Measurements from ENCODE around the gene EXOC4. TPM values are rescaled to one million over a fixed set of nuclear protein-coding genes. Genes with fewer than 3 reads are reported as not detected.
A peak's percentile ranks its signal among the peaks of the same experiment; 100 is the strongest.

EXOC4 gene
- total RNA-seq, 1 experiment from 2014 or later: 75.8 TPM

DNA sequence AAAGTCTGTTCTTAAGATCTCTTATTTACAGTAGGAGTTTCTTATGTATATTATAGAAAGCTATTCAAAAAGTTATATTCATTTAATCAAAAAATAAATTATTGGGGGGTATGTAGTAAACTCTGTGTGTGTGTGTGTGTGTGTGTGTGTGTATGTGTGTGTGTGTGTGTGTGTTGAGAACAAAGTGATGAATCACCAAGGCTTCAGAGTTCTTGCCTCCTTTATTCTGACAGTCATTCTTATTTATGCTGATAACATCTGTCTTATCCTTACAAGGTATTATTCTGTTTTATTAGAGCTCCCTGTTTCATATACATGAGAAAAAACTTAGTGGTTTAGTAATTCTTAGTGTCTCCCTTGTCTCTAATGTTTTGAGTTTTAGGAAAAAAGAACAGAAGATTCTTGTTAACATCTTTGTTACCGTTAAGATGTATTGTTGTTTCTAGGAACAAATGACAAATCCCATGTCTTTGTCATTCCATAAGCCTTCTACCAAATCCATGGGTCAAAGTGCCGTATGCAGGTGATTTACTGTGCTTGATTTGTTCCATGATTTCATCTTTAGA is 424.0 kb downstream of the EXOC4 start:
- no peak overlapping the region for H2BK15ac ChIP-seq (ENCODE audit: low read depth, low read length)
- no peaks in the 10 kb centered on the region for H3K23me2 ChIP-seq (ENCODE audit: insufficient read length, low read depth, low read length, poor library complexity, severe bottlenecking)
- no peak overlapping the region for H2AFZ ChIP-seq (ENCODE audit: low read length)
- H3T11ph ChIP-seq (ENCODE audit: low read length): no peak overlapping the region
- H4K8ac ChIP-seq (replicated peaks; ENCODE audit: insufficient read length, low read depth, low read length): no peak overlapping the region
- H4K20me1 ChIP-seq (ENCODE audit: control insufficient read depth, insufficient read depth, insufficient read length): no peaks in the 10 kb centered on the region
- H3K27ac ChIP-seq (ENCODE audit: insufficient read length, low read depth, low read length): no peak overlapping the region
- DNase-seq: no peak
- Mint-ChIP-seq H3K27me3 (ENCODE audit: low read depth) (no peaks in the 10 kb centered on the region), H3K4me1 (peaks cover 15 to 23% of the 10 kb centered on the region in 2 experiments), H3K4me3 (no peak overlapping the region), H3K36me3 (ENCODE audit: insufficient read depth in 1 of 3, low read depth in 3 of 3) (no peaks in the 10 kb centered on the region), H3K9me3 (no peaks in the 10 kb centered on the region), H3K27ac (peak overlapping the region in 1 of 3 experiments; percentile 10; a peak in 1 of 7 replicates)
- H3K79me1 ChIP-seq (ENCODE audit: insufficient read depth, low read depth, low read length, poor library complexity, severe bottlenecking): no peaks in the 10 kb centered on the region
- TF ChIP-seq, protein P1, sequence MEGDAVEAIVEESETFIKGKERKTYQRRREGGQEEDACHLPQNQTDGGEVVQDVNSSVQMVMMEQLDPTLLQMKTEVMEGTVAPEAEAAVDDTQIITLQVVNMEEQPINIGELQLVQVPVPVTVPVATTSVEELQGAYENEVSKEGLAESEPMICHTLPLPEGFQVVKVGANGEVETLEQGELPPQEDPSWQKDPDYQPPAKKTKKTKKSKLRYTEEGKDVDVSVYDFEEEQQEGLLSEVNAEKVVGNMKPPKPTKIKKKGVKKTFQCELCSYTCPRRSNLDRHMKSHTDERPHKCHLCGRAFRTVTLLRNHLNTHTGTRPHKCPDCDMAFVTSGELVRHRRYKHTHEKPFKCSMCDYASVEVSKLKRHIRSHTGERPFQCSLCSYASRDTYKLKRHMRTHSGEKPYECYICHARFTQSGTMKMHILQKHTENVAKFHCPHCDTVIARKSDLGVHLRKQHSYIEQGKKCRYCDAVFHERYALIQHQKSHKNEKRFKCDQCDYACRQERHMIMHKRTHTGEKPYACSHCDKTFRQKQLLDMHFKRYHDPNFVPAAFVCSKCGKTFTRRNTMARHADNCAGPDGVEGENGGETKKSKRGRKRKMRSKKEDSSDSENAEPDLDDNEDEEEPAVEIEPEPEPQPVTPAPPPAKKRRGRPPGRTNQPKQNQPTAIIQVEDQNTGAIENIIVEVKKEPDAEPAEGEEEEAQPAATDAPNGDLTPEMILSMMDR (conservative IDR thresholded peaks at IDR 0.05): no peak
- no CpG with 5 or more reads among the region's 2 CpGs for WGBS (ENCODE audit: extremely low coverage, insufficient read length, low lambda C conversion rate)
- no peak overlapping the region for H3K4me2 ChIP-seq (ENCODE audit: insufficient read depth, insufficient read length, low read length)
- H3K9me3 ChIP-seq (ENCODE audit: control insufficient read depth, low read depth, low read length): no peaks in the 10 kb centered on the region
- no peak overlapping the region for H2BK12ac ChIP-seq (ENCODE audit: insufficient read length, low read depth, low read length)
- H3K4me1 ChIP-seq (ENCODE audit: insufficient read depth, low read length): no peaks in the 10 kb centered on the region
- H2BK20ac ChIP-seq (ENCODE audit: low read depth, low read length, poor library complexity, severe bottlenecking): no peak overlapping the region
- no peak overlapping the region for H3K4ac ChIP-seq (ENCODE audit: low read depth, low read length)
- no peak overlapping the region for H3K56ac ChIP-seq (ENCODE audit: insufficient read length, low read depth, low read length)
- no peak overlapping the region for H3K9ac ChIP-seq (ENCODE audit: extremely low read depth, insufficient read length, low read length)
- H4K91ac ChIP-seq (ENCODE audit: insufficient read length, low read depth, low read length): no peak overlapping the region
- H4K5ac ChIP-seq (ENCODE audit: insufficient read length, low read depth, low read length): no peak overlapping the region
- no peak overlapping the region for H2AK5ac ChIP-seq (ENCODE audit: insufficient read length, low read length)
- H2BK120ac ChIP-seq (ENCODE audit: low read depth, low read length, poor library complexity, severe bottlenecking): no peak overlapping the region
- H3K23ac ChIP-seq (ENCODE audit: insufficient read length, low read depth, low read length): no peak overlapping the region
- H3K27me3 ChIP-seq (ENCODE audit: insufficient read depth, low read length): no peaks in the 10 kb centered on the region
- no peak overlapping the region for H3K18ac ChIP-seq (ENCODE audit: insufficient read length, low read depth, low read length)
- no peaks in the 10 kb centered on the region for H3K79me2 ChIP-seq (ENCODE audit: insufficient read depth, low read length)
- H3K14ac ChIP-seq (ENCODE audit: insufficient read depth, low read length): no peak overlapping the region
- H2BK5ac ChIP-seq (ENCODE audit: insufficient read length, low read length): no peak overlapping the region
